ENCODE results near the gene WNT3A. TPM values are rescaled to one million over a fixed set of nuclear protein-coding genes. Genes with fewer than 3 reads are reported as not detected.

WNT3A gene
- total RNA-seq, 1 donor from 2014 or later: 6.0 TPM

DNA sequence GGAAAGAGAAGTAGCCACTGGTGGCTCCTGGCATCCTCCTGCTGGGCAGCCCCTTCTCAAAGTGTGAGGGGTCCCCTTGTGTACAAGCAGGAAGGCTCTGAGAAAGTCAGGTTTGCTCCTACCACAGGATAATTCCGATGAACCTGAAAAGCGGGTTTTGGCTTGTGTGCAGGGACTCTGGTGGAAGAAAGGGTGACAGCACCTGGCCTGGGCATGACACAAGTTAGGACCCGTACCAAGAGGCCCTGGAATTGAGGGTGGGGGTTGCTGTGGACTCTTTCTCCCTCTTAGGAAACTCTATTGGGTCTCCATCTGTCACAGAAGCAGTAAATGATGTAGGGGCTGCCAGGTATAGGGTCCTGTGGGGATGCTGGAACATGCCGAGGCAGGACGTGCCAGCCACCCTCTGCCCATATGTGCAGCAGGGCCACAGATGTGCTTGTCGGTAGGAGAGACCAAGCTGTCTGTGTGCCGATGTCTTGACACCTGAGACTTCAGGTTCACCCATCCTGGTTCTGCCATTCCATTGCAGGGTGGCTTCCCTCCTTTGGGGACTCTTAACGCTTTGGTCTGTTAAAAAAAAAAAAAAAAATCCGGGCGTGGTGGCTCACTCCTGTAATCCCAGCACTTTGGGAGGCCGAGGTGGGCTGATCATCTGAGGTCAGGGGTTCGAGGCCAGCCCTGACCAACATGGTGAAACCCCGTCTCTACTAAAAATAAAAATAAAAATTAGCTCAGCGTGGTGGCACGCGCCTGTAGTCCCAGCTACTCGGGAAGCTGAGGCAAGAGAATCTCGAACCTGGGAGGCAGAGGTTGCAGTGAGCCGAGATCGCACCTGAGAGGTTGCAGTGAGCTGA is 86.5 kb downstream of the WNT3A start:
- Histone ChIP-seq H3K9me3 (peaks cover 7% of the 10 kb centered on the region), H3K4me3 (no peak overlapping the region), H3K4me1 (peaks cover 71% of the 10 kb centered on the region), H3K27ac (no peak overlapping the region), H3K36me3 (peaks cover 36% of the 10 kb centered on the region), H3K27me3 (ENCODE audit: low read depth) (no peaks in the 10 kb centered on the region)
- ATAC-seq (no peak), DNase-seq (no peak)
- no peak for TF ChIP-seq CTCF (IDR thresholded peaks at IDR 0.05)
- intact Hi-C loops (cut with DNase I): no loop called here

- DNase-seq (no peak), ATAC-seq (no peak)
- TF ChIP-seq CTCF (IDR thresholded peaks at IDR 0.05): no peak
- peaks cover 58% of the 10 kb centered on the region for H3K4me1 ChIP-seq
- H3K9me3 ChIP-seq: peaks cover 7% of the 10 kb centered on the region
- no peak overlapping the region for H3K27ac ChIP-seq
- H3K4me3 ChIP-seq: no peak overlapping the region
- intact Hi-C loops (cut with DNase I): no loop called here
- H3K36me3 ChIP-seq: peaks cover 41% of the 10 kb centered on the region
- no peaks in the 10 kb centered on the region for H3K27me3 ChIP-seq (ENCODE audit: low read depth)
Observed at GRCh38 chr1:228094432-228095016, 87.7 kb downstream of the WNT3A start.

DNA sequence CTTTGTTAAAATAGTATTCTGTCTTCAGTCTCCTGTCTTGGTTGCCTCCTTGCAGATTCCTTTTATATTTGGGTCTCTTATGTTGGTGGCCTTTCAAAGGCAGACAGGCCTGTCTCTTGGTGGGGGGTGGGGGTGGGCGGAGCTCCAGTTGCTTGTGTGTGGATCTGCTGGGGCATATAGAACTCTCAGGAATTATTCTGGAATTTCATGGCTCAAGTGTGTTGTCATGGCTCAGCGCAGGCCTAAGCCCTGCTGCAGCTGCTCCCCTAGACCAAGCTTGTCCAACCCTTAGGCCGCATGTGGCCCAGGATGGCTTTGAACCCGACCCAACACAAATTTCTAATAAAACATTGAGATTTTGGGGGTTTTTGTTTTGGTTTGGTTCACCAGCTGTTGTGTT is 88.4 kb downstream of the WNT3A start:
- no peak overlapping the region for H3K27ac ChIP-seq
- peaks cover 47% of the 10 kb centered on the region for H3K36me3 ChIP-seq
- no peak for ATAC-seq
- peaks cover 7% of the 10 kb centered on the region for H3K9me3 ChIP-seq
- H3K27me3 ChIP-seq (ENCODE audit: low read depth): no peaks in the 10 kb centered on the region
- no peak for TF ChIP-seq CTCF (IDR thresholded peaks at IDR 0.05)
- DNase-seq: no peak
- H3K4me3 ChIP-seq: no peak overlapping the region
- peaks cover 52% of the 10 kb centered on the region for H3K4me1 ChIP-seq
- intact Hi-C loops (cut with DNase I): no loop called here

GRCh38 chr1:228095938-228096337 is 89.1 kb downstream of the WNT3A start:
- ATAC-seq: no peak
- DNase-seq: no peak
- no peak for TF ChIP-seq CTCF (IDR thresholded peaks at IDR 0.05)
- peaks cover 7% of the 10 kb centered on the region for H3K9me3 ChIP-seq
- H3K27ac ChIP-seq: no peak overlapping the region
- H3K4me1 ChIP-seq: peaks cover 44% of the 10 kb centered on the region
- no peak overlapping the region for H3K4me3 ChIP-seq
- H3K36me3 ChIP-seq: peaks cover 53% of the 10 kb centered on the region
- no peaks in the 10 kb centered on the region for H3K27me3 ChIP-seq (ENCODE audit: low read depth)
- intact Hi-C loops (cut with DNase I): no loop called here

DNA sequence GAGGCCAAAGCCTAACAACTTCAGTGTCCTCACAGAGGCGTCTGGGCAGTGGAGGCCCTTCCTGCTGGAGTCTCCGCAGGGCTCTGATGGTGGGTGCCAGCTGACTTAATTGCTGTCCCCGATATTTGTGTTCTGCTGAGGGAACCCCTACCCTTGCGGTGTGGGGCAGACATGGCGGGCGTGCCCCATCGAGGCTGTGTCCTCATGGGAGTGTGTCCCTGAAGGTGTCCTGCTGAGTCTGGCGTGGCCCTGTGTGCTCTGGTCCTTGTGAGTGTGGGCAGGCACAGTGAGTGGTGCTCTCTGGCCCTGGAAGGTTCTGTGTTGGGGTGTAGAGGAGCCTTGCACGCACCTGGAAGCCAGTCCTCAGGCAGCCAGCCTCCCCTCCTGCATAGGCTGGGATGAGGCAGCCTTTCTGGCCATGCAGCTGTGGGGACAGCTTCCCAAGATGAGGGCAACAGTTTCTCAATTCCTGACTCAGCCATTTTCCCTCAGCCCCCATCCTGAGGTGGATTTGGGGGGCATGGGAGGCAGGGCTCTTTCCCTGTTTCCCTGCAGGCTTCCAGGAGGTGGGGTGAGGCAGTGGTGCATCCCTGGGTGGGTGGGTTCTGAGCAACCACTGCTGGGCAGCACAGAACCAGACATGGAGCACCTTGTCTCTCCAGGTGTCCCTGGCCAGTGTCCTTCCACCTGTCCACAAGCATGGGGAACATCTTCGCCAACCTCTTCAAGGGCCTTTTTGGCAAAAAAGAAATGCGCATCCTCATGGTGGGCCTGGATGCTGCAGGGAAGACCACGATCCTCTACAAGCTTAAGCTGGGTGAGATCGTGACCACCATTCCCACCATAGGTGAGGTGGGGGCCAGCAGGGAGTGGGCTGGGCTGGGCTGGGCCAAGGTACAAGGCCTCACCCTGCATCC is 89.9 kb downstream of the WNT3A start:
- no peak for DNase-seq
- intact Hi-C loops (cut with DNase I): no loop called here

More for the DNA sequence above, 89.9 kb downstream of the WNT3A start:
- ATAC-seq: no peak
- H3K27ac ChIP-seq: no peak overlapping the region
- H3K9me3 ChIP-seq: peaks cover 7% of the 10 kb centered on the region
- H3K36me3 ChIP-seq: peaks cover 54% of the 10 kb centered on the region
- TF ChIP-seq CTCF (IDR thresholded peaks at IDR 0.05): no peak
- H3K4me3 ChIP-seq: no peak overlapping the region
- H3K27me3 ChIP-seq (ENCODE audit: low read depth): no peaks in the 10 kb centered on the region
- peaks cover 41% of the 10 kb centered on the region for H3K4me1 ChIP-seq
